Fibroblast of the conjunctiva (primary cell): ENCODE measurements around the gene ADAM12.

Source experiments
- DNase-seq: peaks from one replicate; pipeline ENCODE4 v3.0.0-alpha.2; 2010; ENCODE audit warnings: low read depth

The ADAM12 gene

GRCh38 chr10:126014309-126014708 lies 374.0 kb downstream of the ADAM12 start:
- DNase-seq, result peak; percentile 14

GRCh38 chr10:126013489-126014281 lies 374.6 kb downstream of the ADAM12 start:
- peak; percentile 33 for DNase-seq

GRCh38 chr10:126012485-126012884 lies 375.8 kb downstream of the ADAM12 start:
- DNase-seq, result no peak

GRCh38 chr10:126011995-126012394 lies 376.3 kb downstream of the ADAM12 start:
- no peak for DNase-seq

GRCh38 chr10:126009650-126010049 lies 378.6 kb downstream of the ADAM12 start:
- no peak for DNase-seq

GRCh38 chr10:126006906-126007305 lies 381.4 kb downstream of the ADAM12 start:
- no peak for DNase-seq

GRCh38 chr10:126006264-126006663 lies 382.0 kb downstream of the ADAM12 start:
- no peak for DNase-seq

- no peak for DNase-seq
Observed at GRCh38 chr10:126004752-126005151, 383.5 kb downstream of the ADAM12 start.

GRCh38 chr10:126001576-126001975 lies 386.7 kb downstream of the ADAM12 start:
- DNase-seq, result no peak

- no peak for DNase-seq
Observed at GRCh38 chr10:125999694-126000093, 388.6 kb downstream of the ADAM12 start.

GRCh38 chr10:125997586-125997985 lies 390.7 kb downstream of the ADAM12 start:
- DNase-seq, result no peak

- DNase-seq, result no peak
Observed at GRCh38 chr10:125995726-125996304, 392.5 kb downstream of the ADAM12 start.

- DNase-seq, result no peak
Observed at GRCh38 chr10:125994601-125995000, 393.7 kb downstream of the ADAM12 start.

- DNase-seq, result no peak
Observed at GRCh38 chr10:125992254-125992653, 396.0 kb downstream of the ADAM12 start.

GRCh38 chr10:125991392-125991791 lies 396.9 kb downstream of the ADAM12 start:
- DNase-seq, result no peak

GRCh38 chr10:125990974-125991373 lies 397.3 kb downstream of the ADAM12 start:
- no peak for DNase-seq

GRCh38 chr10:125989791-125990190 lies 398.5 kb downstream of the ADAM12 start:
- no peak for DNase-seq

- no peak for DNase-seq
Observed at GRCh38 chr10:125985557-125986240, 402.6 kb downstream of the ADAM12 start.

GRCh38 chr10:125984865-125985495 lies 403.3 kb downstream of the ADAM12 start:
- DNase-seq, result no peak

GRCh38 chr10:125984346-125984745 lies 403.9 kb downstream of the ADAM12 start:
- DNase-seq, result no peak

- DNase-seq, result no peak
Observed at GRCh38 chr10:125983656-125984055, 404.6 kb downstream of the ADAM12 start.

GRCh38 chr10:125983161-125983560 lies 405.1 kb downstream of the ADAM12 start:
- DNase-seq, result no peak
